Measurements from ENCODE around the gene TMEM176A.

DNA sequence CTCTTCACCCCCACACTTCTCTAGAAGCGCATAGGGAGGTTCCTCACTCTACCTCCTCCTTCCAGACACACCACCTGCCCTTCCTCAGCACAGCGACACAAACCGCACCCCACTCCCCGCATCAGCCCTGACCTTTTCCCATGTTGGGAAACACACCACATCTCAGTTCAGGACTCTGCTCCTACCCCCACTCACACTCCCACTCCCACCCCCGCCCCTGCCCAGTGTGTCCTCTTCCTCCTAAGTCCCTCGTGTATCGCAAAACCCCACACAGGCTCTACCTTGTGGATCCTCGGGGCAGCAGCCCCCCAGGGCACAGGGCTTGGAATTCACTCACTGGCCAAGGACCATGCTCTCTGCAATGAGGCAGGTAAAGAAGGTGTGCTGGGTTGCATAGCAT, 47.5 kb downstream of the TMEM176A start:
- TF ChIP-seq, protein P1, sequence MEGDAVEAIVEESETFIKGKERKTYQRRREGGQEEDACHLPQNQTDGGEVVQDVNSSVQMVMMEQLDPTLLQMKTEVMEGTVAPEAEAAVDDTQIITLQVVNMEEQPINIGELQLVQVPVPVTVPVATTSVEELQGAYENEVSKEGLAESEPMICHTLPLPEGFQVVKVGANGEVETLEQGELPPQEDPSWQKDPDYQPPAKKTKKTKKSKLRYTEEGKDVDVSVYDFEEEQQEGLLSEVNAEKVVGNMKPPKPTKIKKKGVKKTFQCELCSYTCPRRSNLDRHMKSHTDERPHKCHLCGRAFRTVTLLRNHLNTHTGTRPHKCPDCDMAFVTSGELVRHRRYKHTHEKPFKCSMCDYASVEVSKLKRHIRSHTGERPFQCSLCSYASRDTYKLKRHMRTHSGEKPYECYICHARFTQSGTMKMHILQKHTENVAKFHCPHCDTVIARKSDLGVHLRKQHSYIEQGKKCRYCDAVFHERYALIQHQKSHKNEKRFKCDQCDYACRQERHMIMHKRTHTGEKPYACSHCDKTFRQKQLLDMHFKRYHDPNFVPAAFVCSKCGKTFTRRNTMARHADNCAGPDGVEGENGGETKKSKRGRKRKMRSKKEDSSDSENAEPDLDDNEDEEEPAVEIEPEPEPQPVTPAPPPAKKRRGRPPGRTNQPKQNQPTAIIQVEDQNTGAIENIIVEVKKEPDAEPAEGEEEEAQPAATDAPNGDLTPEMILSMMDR (optimal IDR thresholded peaks at IDR 0.05 in 1 of 3, IDR thresholded peaks at IDR 0.05 in 1 of 3, conservative IDR thresholded peaks at IDR 0.05 in 1 of 3; ENCODE audit: extremely low read depth in 1 of 3, insufficient read depth in 2 of 3, low read length in 3 of 3), result no peak
- TF ChIP-seq EZH2 (IDR thresholded peaks at IDR 0.05; ENCODE audit: low read length), result no peak

All from keratinocyte (primary cell).